ENCODE data around the gene ISG20. TPM values are rescaled to one million over a fixed set of nuclear protein-coding genes. Genes with fewer than 3 reads are reported as not detected.
A peak's percentile ranks its signal among the peaks of the same experiment; 100 is the strongest.

Gene ISG20
- total RNA-seq, 4 donors from 2014 or later, result 3.9 to 35.9 (median 13.2) TPM

DNA sequence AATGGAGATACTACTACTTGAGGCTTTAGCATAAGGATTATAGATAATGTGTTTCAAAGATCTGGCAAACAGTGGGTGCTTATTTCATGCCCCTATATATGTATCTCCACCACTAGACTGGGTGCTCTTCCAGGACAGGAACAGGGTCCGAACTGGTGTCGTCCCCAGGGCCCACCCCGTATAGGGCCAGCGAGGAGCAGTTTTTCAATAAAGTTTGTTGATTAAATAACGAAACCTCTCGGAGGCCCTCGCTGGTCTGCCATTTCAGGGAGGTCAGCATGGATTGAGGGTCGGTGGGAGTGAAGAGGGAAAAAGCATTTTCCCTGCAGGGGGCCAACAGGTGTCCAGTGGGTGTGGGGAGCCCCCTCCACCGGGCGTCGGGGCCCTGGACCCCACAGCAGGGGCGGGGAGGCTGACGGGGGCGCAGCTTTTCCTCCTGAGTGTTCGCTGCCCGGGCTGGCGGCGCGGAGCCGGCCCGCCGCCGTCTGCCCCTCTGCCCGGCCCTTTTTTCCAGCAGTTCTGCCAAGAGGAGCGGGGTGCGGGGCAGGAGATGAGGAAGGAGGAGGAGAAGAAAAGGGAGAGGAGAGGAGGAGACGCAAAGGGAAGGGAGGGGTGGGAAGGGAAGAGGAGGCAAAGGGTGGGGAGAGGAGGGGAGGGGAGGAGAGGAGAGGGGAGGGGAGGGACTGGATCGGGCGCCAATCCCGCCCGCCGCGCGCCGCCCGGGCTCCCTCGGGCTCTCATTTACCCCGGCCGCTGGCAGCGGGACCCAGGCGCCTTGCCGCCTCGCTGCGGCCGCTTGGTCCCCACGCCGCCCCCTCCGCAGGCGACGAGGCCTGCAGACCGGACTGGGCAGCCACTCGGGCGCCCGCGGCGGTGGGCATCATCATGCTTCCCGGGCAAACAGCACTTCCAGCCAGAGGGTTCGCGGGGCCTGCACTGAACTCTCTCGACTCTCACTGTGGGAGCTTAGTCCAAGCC, 66.3 kb downstream of the ISG20 start:
- Histone ChIP-seq H3K27ac (peak overlapping the region; percentile 48 to 54), H3K4me1 (no peaks in the 10 kb centered on the region), H3K9me3 (no peaks in the 10 kb centered on the region), H3K27me3 (no peaks in the 10 kb centered on the region), H3K36me3 (no peaks in the 10 kb centered on the region), H3K4me3 (peak overlapping the region; percentile 38 to 44)
- TF ChIP-seq CTCF (IDR thresholded peaks at IDR 0.05) (no peak), POLR2A (IDR thresholded peaks at IDR 0.05) (no peak)
- intact Hi-C loops (cut with DNase I; ENCODE audit: low total_unique reads), result no loop called here
- DNase-seq, result peak; percentile 58 to 64

DNA sequence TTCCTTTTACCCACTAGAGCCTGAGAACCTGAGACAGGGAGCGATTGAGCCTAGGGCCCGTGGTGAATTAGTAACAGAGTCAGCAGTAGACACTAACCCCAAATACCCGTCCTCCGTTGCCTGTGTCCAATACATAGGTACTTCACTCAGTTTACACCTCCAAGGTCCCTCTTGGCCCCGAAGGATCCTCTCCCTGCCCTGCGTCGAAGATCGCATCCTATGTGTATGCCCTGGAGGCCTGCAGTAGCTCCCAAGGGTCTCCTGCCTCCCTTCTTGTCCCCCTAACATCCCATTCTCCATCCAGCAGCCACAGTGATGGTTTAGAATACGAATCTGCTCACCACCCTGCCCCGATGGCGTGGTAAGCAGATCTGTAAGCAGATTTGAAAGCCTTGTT, 67.0 kb downstream of the ISG20 start:
- H3K9me3 ChIP-seq, result no peaks in the 10 kb centered on the region
- intact Hi-C loops (cut with DNase I; ENCODE audit: low total_unique reads), result no loop called here
- no peaks in the 10 kb centered on the region for H3K27me3 ChIP-seq
- no peaks in the 10 kb centered on the region for H3K36me3 ChIP-seq
- peak overlapping the region; percentile 38 to 44 for H3K4me3 ChIP-seq
- DNase-seq, result no peak
- TF ChIP-seq POLR2A (IDR thresholded peaks at IDR 0.05) (no peak), CTCF (IDR thresholded peaks at IDR 0.05) (no peak)
- H3K4me1 ChIP-seq, result no peaks in the 10 kb centered on the region
- H3K27ac ChIP-seq, result peak overlapping the region; percentile 48 to 54

MicroRNAs within 50 kb of the gene (microRNA counts, 767-probe panel; counts per million panel counts)
- microRNA hsa-miR-1179 (0 counts per million in 2 donors), microRNA hsa-miR-7-5p (0 to 2,338 counts per million in 2 donors)

Small RNA genes within 50 kb of the gene (microRNA-seq; reads per million reads assigned to microRNA genes)
- gene MIR1179 (ENCODE audit: borderline microRNAs expressed, borderline replicate concordance) (1.5 reads per million), gene MIR3529 (ENCODE audit: borderline microRNAs expressed, borderline replicate concordance) (not detected), gene MIR7-2 (ENCODE audit: borderline microRNAs expressed, borderline replicate concordance) (not detected)

Small RNA genes within 50 kb of the gene (small RNA-seq; reads per million reads assigned to genes)
- not detected for gene MIR1179
- not detected for gene MIR7-2

Other genes starting within 250 kb of the ISG20 start
- gene MRPL46, start 171.6 kb upstream of the ISG20 start, total RNA-seq, result 10 to 100 TPM; 16.9 to 24.8 (median 21.5) TPM
- 10 to 100 TPM in 3 of 4 donors, 1 to 10 TPM in 1; 4.4 to 32.8 (median 18.9) TPM for gene MRPS11, start 171.3 kb upstream of the ISG20 start, total RNA-seq
- 10 to 100 TPM in 2 of 4 donors, 1 to 10 TPM in 2; 4.1 to 20.4 (median 10.7) TPM for gene DET1, start 92.3 kb upstream of the ISG20 start, total RNA-seq
- 10 to 100 TPM in 1 of 4 donors, 1 to 10 TPM in 3; 1.0 to 20.2 (median 6.0) TPM for gene AEN, start 17.7 kb upstream of the ISG20 start, total RNA-seq
- 1 to 10 TPM in 1 of 4 donors, under 1 TPM in 1, not detected in 2; 0.85 to 6.9 TPM for gene ACAN, start 164.4 kb downstream of the ISG20 start, total RNA-seq

Measured in uterus (tissue), 4 donors.